HG03565 (cell line): Measurements from ENCODE around the gene ADRA2C.
"Not testable (repeated sequence)": the region's sequence is repeated elsewhere in the genome, so short reads cannot be mapped to it uniquely, and the experiment has no call there.

ENCODE experiments used
- ATAC-seq: cut with Tn5 transposase; IDR thresholded peaks from one replicate; pipeline ENCODE4 v1.9.1; 2021; ENCODE audit warnings: mild to moderate bottlenecking, moderate library complexity; ENCODE audit not compliant: unreplicated experiment

The ADRA2C gene

DNA sequence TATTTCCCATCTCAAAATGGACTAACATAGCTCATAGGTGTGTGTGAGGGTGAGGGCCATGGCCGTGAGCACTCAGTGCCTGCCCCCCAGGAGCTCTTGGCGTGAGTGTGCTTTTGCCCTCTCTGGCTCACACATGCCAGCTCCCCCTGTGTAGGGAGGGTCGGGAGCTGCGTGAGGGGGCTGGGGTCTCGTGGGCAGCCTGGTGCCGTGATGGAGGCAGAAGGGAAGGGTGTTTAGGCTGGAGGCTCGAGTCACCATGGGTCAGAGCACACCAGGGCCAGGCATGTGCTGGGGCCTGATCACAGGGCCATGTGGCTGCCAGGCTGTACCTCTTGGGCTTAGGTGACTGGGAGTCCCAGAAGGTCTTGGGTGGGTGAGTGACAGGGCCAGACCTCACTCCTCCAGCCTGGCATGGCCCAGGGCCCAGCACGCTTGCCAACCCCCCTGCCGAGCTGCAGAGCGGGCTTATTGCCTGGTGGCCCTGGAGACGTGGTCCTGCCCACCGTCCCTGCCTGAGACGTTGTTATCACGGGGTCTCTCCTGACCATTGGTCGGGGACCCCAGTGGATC, 44.0 kb downstream of the ADRA2C start:
- no peak for ATAC-seq

GRCh38 chr4:3810796-3811485, 44.8 kb downstream of the ADRA2C start:
- ATAC-seq, result no peak

DNA sequence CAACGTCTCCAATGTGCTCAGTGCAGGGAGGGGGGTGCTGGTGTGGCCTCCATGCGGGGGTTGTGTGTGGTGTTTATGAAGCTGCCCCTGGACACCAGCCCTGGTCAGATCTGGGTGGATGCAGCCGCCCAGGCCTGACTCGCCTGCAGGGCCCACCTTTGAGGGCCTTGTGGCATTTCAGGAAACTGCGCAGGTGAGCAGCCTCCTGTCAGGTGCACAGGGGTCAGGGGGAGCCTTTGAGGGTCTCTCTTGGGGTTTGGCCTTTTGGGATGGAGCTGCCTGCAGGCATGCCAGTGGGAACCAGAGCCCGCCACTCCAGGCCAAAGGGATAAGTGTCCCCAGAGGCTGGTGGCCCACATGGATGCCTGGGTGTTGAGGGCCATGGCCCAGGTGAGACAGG, 45.4 kb downstream of the ADRA2C start:
- ATAC-seq, result no peak

- no peak for ATAC-seq
These were observed 46.2 kb downstream of the ADRA2C start for GRCh38 chr4:3812211-3812934.

GRCh38 chr4:3813151-3814052, 47.2 kb downstream of the ADRA2C start:
- no peak for ATAC-seq

DNA sequence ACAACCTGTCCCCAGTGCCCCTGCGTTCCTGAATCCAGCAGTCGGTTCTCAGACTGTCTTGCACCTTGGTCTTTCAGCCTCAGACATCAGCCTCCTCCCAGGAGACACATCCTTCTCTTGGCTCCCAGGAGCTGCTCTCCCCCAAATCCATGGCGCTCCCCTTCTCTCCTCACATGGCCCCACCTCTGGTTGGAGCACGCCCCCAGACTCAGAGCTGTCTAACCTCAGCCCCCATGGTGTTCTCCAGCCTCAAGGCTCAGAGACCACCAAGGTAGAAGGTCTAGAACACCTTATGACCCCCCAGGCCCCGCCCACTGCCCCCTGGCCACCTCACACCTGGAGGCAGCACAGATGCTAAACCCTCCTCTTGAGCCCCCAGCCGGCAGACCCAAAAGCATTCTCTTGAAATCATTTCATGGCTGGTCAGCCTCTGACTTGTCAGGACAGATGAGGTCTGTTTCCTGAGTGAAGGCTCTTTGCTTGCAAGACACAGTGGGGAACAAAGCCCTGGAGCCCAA, 47.9 kb downstream of the ADRA2C start:
- no peak for ATAC-seq

DNA sequence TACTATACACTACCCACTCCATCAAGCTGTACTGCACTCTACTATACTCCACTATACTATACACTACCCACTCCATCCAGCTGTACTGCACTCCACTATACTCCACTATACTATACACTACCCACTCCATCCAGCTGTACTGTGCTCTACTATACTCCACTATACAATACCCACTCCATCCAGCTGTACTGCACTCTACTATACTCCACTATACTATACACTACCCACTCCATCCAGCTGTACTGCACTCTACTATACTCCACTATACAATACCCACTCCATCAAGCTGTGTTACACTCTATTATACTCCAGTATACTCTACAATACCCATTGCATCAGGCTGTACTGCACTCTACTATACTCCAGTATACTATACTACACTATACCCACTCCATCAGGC, 48.7 kb downstream of the ADRA2C start:
- not testable (repeated sequence) for ATAC-seq

DNA sequence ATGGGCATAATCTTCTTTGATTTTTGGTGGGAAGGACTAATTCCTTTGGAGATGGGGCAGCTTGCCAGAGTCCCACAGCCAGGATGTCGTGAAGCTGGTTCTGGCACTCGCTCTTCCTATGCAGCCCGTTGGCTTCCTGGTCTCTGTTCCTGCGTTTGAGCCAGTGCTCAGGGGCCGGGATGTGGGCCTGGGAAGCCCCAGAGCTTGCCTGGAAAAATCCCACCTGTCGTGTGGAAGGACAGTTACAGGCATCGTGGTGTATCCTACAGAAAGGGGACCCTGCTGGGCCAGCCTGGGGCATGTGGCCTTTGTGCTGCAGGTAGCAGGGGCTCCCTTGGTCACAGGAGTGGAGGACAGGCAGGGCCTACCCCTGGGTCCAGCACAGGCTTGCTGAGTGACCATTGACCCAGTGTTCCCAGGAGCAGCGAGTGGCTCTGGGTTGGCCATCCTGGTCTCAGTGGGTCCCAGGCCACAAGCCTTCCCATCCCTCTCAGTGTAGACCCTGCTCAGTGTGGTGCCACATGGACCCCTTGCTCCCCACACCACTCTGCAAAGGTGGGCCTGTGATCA, 50.2 kb downstream of the ADRA2C start:
- no peak for ATAC-seq

DNA sequence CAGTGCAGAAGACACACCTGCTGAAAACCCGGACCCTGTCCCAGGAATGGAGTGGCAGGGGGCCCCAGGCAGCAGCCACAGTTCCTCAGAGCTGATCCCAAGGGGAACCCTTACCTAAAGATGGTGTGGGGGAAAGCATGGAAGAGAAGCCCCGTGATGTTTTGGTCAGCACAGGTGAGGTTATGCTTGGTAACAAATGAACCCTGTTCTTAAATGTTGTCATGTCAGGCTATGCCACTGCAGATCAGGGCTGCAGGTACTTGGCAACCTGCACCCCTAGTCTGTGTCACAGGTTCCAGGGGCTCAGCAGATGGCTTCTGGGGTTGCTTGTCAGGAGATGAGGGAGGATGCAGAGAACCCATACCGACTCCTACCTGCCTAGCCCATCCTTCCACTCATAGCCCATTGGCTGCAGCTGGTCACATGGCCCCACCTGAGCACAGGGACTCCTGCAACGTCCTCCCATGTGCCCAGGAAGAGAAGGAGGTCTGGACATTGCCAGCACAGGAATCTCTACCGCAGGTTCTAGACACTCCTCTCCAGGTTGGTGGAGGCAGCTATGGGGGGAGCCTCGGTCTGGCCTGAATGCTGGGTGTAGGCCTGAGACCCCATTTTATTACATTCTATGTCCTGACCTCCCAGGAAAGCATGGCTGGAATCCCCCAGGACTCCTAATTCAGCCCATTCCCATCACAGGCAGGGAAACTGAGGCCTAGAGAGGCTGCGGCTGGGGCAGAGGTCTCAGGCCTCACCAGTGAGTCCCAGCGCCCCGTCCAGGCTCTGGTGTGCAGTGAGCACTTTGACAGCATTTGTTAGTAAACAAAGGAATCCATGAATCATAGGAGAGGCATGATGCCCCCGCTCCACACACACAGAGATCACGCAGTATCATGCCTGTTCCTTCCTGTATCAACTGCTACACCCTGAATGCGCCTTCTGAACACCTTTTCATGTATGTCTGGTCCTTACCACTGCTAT, 51.1 kb downstream of the ADRA2C start:
- ATAC-seq, result no peak
